DMS79 treated with DMSO at 0.1 percent for 48 hours (cell line): ENCODE data around the gene SAG.
"Not testable (repeated sequence)": the region's sequence is repeated elsewhere in the genome, so short reads cannot be mapped to it uniquely, and the experiment has no call there.

ENCODE experiments used
- DNase-seq: peaks from one replicate; lab custom pipeline; 2025; lab: John Stamatoyannopoulos, UW

Gene SAG

GRCh38 chr2:233355916-233356315 lies 48.3 kb downstream of the SAG start:
- DNase-seq: no peak

GRCh38 chr2:233356546-233357308 lies 49.1 kb downstream of the SAG start:
- DNase-seq: no peak

DNA sequence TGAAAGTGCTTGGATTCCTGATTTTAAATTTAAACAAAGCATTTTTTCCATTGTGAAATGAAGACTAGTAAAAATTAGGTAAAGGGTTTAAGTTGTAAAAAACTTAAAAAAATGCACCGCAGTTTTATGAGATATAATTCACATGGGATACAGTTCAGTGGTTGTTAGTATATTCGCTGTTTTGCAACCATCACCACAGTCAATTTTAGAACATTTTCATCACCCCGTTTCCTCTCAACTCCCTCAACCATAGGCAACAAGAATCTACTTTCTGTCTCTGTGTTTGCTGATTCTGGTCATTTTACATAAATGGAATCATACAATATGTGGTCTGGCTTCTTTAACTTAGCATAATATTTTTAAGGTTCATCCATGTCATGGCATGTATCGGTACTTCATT lies 50.7 kb downstream of the SAG start:
- no peak for DNase-seq

DNA sequence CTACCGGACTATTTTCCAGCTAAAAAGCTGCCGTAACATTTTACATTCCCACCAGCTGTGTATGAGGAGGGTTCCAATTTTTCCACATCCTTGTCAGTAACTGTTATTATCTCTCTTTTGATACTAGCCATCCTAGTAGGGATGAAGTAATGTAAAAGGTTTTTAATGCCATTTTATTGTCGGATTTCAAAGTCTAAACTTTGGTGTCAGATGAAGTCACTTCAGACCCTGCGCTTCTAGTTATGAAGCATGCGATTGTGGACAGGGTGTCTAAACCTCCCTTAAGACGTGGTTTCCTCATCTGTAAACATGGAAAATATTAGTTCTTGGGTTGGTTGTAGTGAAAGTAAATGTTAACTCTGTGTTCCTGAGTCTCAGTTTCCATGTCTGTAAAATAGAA lies 51.3 kb downstream of the SAG start:
- no peak for DNase-seq

GRCh38 chr2:233359823-233360222 lies 52.2 kb downstream of the SAG start:
- DNase-seq: no peak

- DNase-seq: no peak
Observed at GRCh38 chr2:233360771-233361176, 53.2 kb downstream of the SAG start.

GRCh38 chr2:233361297-233361696 lies 53.7 kb downstream of the SAG start:
- no peak for DNase-seq

DNA sequence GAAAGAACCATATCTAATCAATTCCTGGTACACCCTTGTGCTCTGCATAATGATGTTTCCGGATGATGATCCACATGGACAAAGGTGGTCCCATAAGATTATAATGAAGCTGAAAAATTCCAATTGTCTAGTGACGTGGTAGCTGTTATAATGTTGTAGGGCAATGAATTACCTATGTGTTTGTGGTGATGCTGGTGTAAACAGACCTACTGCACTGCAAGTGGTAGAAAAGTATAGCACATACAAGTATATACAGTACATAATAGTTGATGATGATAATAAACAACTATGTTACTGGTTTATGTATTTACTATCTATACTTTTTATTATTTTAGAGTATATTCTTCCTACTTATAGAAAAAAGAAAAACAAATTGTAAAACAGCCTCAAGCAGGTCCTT lies 55.1 kb downstream of the SAG start:
- no peak for DNase-seq

DNA sequence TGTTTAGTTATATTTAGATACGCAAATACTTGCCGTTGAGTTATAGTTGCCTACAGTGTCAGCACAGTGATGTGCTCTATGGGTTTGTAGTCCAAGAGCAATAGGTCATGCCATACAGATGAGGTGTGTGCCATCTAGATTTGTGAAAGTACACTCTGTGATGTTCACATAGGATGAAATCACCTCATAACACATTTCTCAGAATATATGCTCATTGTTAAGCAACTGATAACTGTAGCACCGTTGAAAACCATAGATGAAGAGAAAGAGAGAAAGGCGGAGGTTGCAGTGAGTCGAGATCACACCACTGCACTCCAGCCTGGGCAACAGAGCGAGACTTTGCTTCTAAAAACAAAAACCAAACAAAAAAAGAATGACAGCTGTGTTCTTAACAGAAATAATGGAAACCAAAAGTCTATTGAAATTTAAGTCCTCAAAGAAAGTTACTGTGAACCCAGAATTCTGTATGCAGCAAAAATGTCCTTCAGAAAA lies 56.2 kb downstream of the SAG start:
- DNase-seq: no peak

GRCh38 chr2:233365861-233366520 lies 58.4 kb downstream of the SAG start:
- DNase-seq: no peak

GRCh38 chr2:233367586-233367985 lies 60.0 kb downstream of the SAG start:
- DNase-seq: no peak

GRCh38 chr2:233368756-233369155 lies 61.1 kb downstream of the SAG start:
- no peak for DNase-seq

DNA sequence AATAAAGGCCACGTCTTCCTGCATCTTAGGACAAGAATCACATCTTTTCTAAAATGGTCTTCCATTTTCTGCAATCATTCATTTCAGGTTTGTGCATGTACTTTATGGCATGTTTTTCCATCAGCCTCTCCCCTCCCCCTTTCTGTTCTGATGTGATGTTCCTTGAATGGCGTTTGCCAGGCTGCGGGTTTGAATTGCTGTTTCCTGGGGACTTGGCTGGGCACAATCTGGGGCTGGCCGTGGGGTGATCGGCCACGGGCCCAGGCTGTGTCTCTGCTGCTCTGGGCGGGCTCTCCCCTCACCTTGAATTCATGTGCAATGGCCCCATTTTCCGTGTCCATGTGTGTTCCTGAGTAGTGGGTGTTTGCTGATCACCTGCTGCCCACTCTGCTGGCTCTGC lies 61.8 kb downstream of the SAG start:
- DNase-seq: no peak

DNA sequence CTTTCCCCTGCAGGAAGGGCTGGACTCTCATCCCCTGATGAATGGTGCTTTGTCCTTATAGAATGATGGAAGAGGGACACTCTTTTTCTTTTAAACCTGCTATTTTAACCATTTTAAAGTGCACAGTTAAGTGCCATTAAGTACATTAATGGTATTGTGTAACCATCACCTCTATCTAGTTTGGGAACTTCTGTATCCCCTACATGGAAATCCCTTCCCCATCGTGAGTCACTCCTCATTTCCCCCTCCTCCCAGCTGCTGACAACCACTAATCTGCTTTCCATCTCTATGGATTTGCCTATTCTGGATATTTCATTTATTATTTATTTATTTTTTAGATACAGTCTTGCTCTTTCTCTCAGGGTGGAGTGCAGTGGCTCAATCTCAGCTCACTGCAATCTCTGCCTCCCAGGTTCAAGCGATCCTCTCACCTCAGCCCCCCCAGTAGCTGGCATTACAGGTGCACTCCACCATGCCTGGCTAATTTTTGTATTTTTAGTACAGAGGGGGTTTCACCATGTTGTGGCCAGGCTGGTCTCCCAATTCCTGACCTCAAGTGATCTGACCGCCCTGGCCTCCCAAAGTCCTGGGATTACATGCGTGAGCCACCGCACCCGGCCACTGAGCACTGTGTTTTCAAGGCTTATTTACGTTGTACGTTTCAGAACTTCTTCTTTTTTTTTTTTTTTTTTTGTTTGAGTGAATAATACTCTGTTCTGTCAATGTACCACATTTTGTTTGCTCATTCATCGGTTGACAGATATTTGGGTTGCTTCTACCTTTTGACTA lies 62.5 kb downstream of the SAG start:
- DNase-seq: no peak

DNA sequence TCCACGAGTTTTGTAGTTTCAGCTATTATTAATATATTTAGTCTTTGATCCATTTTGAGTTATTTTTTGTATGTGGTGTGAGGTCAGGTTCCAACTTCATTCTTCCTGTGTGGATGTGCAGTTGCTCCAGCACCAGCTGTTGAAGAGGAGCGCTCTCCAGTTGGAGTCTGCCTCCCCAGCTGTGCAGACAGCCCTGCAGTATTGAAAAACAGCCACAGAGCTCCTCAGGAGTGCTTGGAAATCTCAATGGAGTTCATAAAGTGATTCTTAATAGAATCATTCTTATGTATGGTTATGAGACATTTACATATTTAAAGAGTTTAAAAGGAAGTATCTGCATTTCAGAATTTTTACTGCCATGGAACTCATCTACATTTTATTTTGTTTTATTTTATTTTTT lies 64.0 kb downstream of the SAG start:
- DNase-seq: no peak

- no peak for DNase-seq
Observed at GRCh38 chr2:233372855-233373254, 65.2 kb downstream of the SAG start.

DNA sequence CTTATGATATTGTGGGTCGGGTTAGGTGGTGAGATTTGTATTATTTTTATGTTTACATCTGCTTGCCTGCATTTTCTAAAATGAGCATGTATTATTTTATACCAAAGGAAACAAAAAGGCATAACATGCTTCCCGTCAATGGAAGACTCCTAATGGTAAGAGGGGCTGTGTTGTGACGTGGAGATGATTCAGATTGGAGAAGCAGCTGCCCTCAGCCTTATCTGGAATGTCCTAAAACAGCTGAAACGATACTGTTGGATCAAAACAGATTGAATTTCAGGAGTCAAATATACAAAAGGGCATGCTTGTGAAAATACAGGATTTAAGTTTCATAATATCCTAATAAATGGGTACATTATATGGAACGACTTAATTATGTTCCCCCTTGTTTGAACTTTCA lies 65.7 kb downstream of the SAG start:
- DNase-seq: no peak

DNA sequence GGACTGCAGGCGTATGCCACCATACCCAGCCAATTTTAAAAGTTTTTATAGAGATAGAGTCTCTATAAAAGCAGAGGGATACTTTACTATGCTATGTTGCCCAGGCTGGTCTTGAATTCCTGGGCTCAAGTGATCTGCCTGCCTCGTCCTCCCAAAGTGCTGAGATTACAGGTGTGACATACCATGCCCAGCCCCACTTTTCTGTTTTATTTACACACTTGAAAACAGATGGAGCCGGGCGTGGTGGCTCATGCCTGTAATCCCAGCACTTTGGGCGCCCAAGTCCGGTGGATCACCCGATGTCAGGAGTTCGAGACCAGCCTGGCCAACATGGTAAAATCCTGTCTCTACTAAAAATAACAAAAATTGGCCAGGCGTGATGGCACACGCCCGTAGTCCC lies 67.2 kb downstream of the SAG start:
- DNase-seq: not testable (repeated sequence)

DNA sequence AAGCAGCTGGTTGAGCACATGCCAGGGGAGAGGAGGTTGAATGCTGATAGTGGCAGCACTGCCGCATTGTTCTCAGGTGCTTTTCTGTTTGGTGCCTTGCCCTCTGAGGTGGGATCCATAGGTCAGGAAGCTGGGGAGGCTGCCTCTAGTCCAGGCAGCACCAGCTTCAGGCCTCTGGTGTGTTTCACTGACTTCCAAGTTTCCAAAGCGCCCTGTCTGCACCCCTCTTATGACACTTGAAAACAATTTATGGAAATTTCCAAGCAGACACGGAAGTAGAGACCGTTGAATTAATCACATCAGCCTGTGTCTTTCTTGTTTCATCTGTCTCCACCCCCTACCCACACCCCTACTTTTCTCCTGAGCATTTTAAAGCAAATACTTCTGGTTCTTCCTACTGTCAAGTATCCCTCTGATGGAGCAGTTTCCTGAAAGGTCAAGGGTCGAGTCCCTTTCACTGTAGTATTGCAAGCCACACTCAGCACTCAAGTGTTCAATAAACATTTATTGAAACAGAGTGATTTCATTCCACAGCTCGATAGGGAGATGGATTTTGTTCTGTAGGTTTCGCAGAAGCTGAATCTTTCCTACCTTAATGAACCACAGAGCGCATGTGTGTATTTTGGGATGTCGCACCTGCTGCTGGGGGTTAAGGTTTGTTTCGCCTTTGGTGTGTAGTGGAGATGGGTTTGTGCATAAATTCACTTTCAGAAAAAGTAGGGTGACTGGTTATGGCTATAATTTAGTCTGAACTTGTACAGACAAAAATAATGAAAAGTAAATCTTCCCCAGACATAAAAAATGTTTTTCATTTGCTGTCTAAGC lies 68.1 kb downstream of the SAG start:
- DNase-seq: no peak

GRCh38 chr2:233379034-233379433 lies 71.4 kb downstream of the SAG start:
- no peak for DNase-seq

- DNase-seq: no peak
Observed at GRCh38 chr2:233379441-233379840, 71.8 kb downstream of the SAG start.
